SJCRH30 (cell line): Measurements from ENCODE around the gene PITPNM3. TPM values are rescaled to one million over a fixed set of nuclear protein-coding genes. Genes with fewer than 3 reads are reported as not detected.
A peak's percentile ranks its signal among the peaks of the same experiment; 100 is the strongest.
"Not testable (repeated sequence)": the region's sequence is repeated elsewhere in the genome, so short reads cannot be mapped to it uniquely, and the experiment has no call there.

ENCODE experiments used
- DNase-seq, 2 experiments: peaks; one replicate each; pipeline ENCODE4 v3.0.0-alpha.2; 2015 to 2020
- H3K27ac ChIP-seq: fragments of 250-450 bp; sonication (Bioruptor Pico); 2 replicates; pipeline ENCODE4 v1.5.1; 2020; ENCODE audit warnings: mild to moderate bottlenecking, moderate library complexity
- H3K27me3 ChIP-seq: fragments of 250-450 bp; sonication (Bioruptor Pico); 2 replicates; pipeline ENCODE4 v1.5.1; 2020; ENCODE audit warnings: mild to moderate bottlenecking, moderate library complexity
- H3K36me3 ChIP-seq: fragments of 250-450 bp; sonication (Bioruptor Pico); 2 replicates; pipeline ENCODE4 v1.5.1; 2020; ENCODE audit warnings: mild to moderate bottlenecking, moderate library complexity
- H3K4me1 ChIP-seq: fragments of 250-450 bp; sonication (Bioruptor Pico); 2 replicates; pipeline ENCODE4 v1.5.1; 2020; ENCODE audit warnings: mild to moderate bottlenecking, moderate library complexity
- H3K4me3 ChIP-seq: fragments of 250-450 bp; sonication (Bioruptor Pico); 2 replicates; pipeline ENCODE4 v1.5.1; 2020; ENCODE audit warnings: mild to moderate bottlenecking, moderate library complexity
- H3K9me3 ChIP-seq: fragments of 250-450 bp; sonication (Bioruptor Pico); replicated peaks from 2 replicates; pipeline ENCODE4 v1.5.1; 2020; ENCODE audit warnings: mild to moderate bottlenecking, moderate library complexity
- total RNA-seq: library from RNA; depleted of rRNA; stranded (reverse); fragments of >200 nt; shearing (Covaris generic); gene quantifications from 2 replicates; pipeline ENCODE4 v1.2.3, GENCODE V29; 2014

Gene PITPNM3
- total RNA-seq, 1 experiment from 2014 or later: 39.2 TPM

DNA sequence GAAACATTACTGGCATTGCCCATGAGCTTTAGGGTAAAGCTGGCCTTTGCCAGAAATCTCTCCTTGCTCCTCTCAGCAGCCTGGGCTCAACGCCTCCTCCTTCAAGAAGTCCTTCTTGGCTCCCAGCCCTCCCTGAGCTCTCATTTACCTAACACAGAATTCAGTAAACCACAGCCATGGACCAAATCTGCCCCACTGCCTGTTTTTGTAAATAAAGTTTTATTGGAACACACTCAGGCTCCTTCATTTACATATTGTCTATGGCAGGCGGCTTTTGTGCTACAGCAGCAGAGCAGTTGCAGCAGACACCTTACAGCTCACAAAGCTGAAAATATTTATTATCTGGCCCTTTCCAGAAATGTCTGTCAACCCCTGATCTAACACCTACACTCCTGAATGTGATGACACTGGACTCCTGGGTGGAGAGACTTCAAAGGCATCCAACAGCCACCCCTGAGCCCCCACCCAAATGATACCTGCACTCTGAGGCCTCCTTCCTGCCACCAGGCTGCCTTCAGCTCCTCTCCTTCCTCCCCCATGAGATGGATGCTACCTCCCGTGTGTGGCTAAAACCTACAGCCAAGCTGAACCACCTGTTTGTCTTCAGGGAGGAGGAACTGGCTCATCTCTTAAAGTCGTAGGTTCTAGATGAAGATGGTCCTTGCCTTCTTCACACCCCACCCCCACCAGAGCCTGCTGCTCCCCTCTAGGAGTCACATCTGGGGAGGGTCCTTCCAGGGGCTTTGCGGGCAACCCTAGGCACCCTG, 70.5 kb downstream of the PITPNM3 start:
- DNase-seq: no peak

DNA sequence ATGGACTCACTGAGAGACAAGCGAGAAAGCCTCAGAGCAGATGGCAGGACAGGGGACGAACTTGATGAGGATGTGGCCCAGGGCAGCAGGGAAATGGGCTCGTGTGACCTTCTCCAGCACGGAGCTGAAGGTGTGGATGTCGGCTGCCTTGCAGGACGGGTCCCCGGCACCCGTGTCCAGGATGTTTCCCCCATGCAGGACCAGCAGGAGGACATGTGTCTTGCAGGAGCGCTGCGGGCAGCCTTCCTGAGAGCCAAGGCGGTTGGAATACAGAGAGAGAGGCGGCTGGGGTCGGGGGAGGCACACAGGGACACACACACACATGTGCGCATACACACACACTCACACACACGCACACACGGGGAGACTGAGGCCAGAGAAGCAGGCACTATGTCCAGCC, 72.8 kb downstream of the PITPNM3 start:
- Histone ChIP-seq H3K27ac (no peak overlapping the region), H3K27me3 (no peaks in the 10 kb centered on the region), H3K36me3 (no peaks in the 10 kb centered on the region), H3K9me3 (no peaks in the 10 kb centered on the region), H3K4me1 (no peaks in the 10 kb centered on the region), H3K4me3 (no peak overlapping the region)
- no peak for DNase-seq

More for the DNA sequence above, 70.5 kb downstream of the PITPNM3 start:
- H3K36me3 ChIP-seq: no peaks in the 10 kb centered on the region
- no peaks in the 10 kb centered on the region for H3K9me3 ChIP-seq
- H3K27ac ChIP-seq: no peak overlapping the region
- H3K4me1 ChIP-seq: no peaks in the 10 kb centered on the region
- no peaks in the 10 kb centered on the region for H3K27me3 ChIP-seq
- H3K4me3 ChIP-seq: no peak overlapping the region

DNA sequence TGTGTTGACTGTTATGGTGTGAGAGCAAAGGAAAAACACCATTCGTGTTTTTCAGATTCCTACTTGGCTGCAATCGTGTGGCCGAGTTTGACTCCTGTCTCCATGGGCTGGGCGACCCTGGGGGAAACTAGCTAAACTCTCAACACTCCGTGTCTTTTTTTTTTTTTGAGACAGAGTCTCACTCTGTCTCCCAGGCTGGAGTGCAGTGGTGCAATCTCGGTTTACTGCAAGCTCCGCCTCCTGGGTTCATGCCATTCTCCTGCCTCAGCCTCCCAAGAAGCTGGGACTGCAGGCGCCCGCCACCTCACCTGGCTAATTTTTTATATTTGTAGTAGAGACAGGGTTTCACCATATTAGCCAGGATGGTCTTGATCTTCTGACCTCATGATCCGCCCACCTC, 73.6 kb downstream of the PITPNM3 start:
- H3K36me3 ChIP-seq, H3K4me3 ChIP-seq, H3K27ac ChIP-seq, H3K4me1 ChIP-seq, H3K9me3 ChIP-seq, H3K27me3 ChIP-seq, DNase-seq: not testable (repeated sequence)

DNA sequence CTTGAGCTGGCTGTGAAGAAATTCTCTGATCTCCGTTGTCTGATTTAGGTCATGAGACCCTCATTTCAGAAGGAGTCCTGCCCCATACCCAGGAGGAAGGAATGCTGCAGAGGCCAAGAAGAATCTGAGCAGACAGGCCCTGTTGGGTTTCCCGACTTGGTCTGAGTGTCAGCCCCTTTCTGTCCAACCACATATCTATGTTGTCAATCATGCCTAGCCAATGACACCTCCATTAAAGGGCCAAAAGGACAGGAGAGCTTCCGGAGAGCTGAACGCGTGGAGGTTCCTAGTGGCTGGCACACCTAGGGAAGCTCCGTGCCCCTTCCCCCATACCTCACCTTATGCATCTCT, 74.3 kb downstream of the PITPNM3 start:
- no peak overlapping the region for H3K4me3 ChIP-seq

DNA sequence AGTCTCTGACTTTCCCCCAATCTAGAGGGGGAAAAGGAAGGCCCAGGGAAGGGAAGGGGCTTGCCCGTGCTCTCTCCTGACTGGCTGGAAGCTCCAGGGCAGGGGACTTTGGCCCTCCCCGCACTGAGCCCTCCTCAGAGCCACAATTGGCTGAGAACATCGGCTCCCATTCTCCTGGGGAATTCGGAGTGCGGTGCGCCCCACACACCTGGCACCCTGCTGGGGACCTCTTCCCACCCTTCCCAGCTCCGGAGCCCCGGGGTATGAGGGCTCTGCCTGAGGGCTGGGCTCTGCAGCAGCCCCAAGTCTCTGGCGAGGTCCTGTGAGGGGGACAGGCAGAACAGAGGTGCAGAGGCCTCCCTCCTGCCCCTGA, 76.1 kb downstream of the PITPNM3 start:
- Histone ChIP-seq H3K27me3 (no peaks in the 10 kb centered on the region), H3K36me3 (no peaks in the 10 kb centered on the region), H3K27ac (no peak overlapping the region), H3K9me3 (no peaks in the 10 kb centered on the region), H3K4me1 (no peaks in the 10 kb centered on the region), H3K4me3 (no peak overlapping the region)
- DNase-seq: no peak

More for the DNA sequence above, 74.3 kb downstream of the PITPNM3 start:
- DNase-seq: no peak
- no peaks in the 10 kb centered on the region for H3K4me1 ChIP-seq
- H3K9me3 ChIP-seq: no peaks in the 10 kb centered on the region
- no peaks in the 10 kb centered on the region for H3K36me3 ChIP-seq
- H3K27ac ChIP-seq: no peak overlapping the region
- no peaks in the 10 kb centered on the region for H3K27me3 ChIP-seq

DNA sequence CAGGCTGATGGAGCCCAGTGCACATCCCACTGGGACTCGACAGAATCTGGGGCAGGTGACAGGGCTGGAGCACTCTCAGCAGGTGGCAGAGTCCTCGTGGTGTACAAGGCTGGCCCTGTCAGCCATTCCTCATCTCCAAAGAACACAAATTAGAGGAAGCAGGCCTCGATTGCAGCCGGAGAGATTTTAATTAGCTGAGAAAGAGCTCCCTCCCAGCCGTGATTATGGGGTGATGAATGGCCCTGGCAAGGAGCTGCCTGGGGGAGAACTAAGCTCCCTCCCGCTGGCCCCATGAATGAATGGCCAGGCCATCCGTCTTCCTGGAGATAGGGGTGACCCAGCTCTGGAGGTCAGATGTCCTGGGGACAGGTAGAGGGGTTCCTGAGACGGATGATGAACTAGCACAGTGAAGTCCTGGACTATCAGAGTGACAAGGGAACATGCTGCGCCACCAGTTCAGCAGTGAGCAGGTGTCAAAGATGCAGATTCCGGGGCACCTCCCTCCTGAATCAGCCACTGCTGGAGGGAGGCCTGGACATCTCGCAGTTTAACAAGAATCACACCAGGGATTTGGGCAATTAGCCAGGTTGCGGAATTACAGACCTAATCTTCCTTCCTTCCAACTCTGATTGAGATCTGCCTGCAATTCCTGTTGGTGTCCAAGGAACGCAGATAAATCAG, 76.6 kb downstream of the PITPNM3 start:
- Histone ChIP-seq H3K36me3 (no peaks in the 10 kb centered on the region), H3K27ac (no peak overlapping the region), H3K27me3 (no peaks in the 10 kb centered on the region), H3K4me1 (no peaks in the 10 kb centered on the region), H3K4me3 (no peak overlapping the region), H3K9me3 (no peaks in the 10 kb centered on the region)
- DNase-seq: no peak

DNA sequence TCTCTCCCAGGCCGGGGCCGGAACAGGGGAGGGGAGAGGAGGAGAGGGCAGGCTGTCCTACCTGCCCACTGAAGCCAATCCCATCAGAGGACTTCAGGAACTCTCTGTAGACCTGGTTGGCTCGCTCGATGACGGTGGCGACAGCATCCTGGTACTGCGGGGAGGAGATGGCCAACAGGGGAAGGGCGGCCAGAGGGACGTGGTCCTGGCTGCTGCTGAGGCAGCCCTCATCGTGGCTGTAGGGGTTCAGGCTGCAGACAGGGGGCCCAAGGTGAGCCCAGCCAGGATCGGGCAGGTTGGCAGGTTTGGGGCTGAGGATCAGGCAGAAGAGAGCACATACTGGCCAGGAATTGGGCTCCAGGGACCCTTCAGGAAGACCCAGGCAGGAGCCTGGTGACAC, 77.9 kb downstream of the PITPNM3 start:
- H3K9me3 ChIP-seq: no peaks in the 10 kb centered on the region
- no peaks in the 10 kb centered on the region for H3K36me3 ChIP-seq
- H3K27ac ChIP-seq: no peak overlapping the region
- H3K27me3 ChIP-seq: no peaks in the 10 kb centered on the region
- 0 out of 2 replicates have a peak, but pooled peaks cover under 1% of the 10 kb centered on the region for H3K4me1 ChIP-seq
- DNase-seq: no peak
- H3K4me3 ChIP-seq: no peak overlapping the region

DNA sequence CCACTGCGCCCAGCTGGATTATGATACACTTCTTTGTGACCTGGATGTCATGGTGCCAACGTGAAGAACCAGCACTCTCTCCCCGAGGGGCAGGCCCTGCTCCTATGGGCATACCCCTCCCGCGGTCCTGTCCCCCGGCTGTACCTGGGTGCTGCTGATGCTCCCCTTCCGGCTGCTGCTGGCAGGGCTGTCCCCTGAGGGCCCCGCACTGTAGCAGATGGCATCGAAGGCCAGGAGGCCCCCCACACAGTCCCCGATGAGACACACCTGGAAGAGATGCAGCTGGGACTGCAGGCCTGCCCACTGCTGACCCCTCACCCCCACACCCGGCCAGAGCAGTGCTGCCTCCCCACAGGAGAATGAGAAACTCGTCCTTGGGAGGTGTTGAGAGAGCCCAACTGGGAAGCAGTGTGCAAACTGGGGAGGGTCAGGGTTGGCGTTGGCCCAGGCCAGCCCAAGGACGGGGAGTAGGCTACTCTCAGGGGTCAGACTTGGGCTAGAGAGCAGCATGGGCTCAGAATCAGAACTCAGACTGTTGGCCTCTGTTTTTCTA, 78.4 kb downstream of the PITPNM3 start:
- H3K9me3 ChIP-seq: no peaks in the 10 kb centered on the region
- H3K27ac ChIP-seq: no peak overlapping the region
- H3K4me1 ChIP-seq: peaks cover 4% of the 10 kb centered on the region
- no peaks in the 10 kb centered on the region for H3K27me3 ChIP-seq
- no peaks in the 10 kb centered on the region for H3K36me3 ChIP-seq
- no peak for DNase-seq
- H3K4me3 ChIP-seq: no peak overlapping the region

DNA sequence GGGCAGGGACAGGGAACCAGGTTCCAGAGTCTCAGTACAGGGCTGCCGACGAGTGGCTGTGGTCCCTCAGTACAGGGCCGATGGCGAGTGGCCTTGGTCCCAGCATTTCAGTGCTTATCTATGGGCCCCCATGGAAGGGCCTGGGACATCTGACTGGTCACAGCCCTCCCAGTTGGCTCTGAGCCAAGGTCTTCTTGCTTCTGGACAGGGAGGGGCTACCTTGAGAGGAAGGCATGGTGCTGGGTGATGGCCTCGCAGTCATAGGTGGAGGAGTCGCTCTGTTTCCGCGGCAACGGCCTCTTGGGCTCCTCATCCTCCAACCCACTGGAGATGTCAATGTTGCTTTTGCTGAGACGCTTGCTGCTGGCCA, 79.6 kb downstream of the PITPNM3 start:
- Histone ChIP-seq H3K36me3 (no peaks in the 10 kb centered on the region), H3K9me3 (no peaks in the 10 kb centered on the region), H3K27ac (no peak overlapping the region), H3K27me3 (no peaks in the 10 kb centered on the region), H3K4me1 (peaks cover 16% of the 10 kb centered on the region), H3K4me3 (no peak overlapping the region)
- DNase-seq: no peak

DNA sequence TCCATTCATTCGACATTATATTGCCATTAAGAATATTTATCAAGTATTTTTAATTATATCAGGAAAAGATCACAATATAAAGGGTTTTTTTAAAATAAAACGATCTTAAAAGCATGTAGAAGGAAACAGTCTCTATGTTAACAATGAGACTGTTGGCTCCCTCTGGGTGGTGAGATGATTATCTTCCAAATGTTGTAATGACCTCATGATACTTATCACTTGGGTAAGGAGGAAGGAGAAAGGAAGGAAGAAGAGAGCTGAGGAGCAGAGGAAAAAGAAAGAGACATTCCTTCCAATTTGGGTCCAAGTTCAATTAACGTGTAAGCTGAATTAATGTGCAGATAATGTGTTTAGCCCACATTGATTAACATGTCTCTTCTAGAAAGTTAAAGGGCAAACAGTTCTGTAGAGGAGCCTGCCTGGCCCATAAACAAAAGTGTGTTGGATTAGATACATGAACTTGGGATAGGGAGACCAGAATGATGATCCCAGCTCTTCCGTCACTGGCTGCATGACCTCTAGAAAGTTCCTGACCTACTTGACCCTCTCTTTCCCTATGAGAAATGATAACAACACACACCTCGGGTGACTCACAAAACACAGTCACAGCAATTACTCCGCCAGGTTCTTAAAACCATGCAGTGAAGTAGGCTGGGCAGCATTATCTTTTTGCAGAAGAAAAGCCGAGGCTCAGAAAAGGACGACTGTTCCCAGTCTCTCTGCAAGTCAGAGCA, 80.1 kb downstream of the PITPNM3 start:
- no peaks in the 10 kb centered on the region for H3K27me3 ChIP-seq
- DNase-seq: no peak
- no peak overlapping the region for H3K27ac ChIP-seq

DNA sequence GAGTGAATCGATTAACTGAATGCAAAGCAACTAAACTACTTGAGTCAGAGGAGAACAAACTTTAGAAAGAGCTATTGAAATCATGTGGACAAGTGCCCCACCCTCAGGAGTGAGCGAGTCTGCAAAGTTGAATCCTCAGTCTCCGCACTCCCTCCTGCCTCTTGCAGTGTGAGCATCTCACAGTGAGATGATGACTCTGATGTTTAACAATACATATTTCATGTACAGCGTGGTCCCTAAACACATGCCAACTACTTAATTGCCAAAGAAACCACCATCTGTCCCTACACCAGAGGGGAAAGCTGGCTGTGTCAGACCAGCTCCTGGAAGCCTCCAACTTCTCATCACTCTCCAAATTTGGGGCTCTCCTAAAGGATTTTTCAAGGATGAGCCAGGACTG, 80.9 kb downstream of the PITPNM3 start:
- peaks cover 22% of the 10 kb centered on the region for H3K4me1 ChIP-seq
- H3K9me3 ChIP-seq: no peaks in the 10 kb centered on the region
- DNase-seq: no peak
- no peak overlapping the region for H3K27ac ChIP-seq
- H3K4me3 ChIP-seq: no peak overlapping the region
- no peaks in the 10 kb centered on the region for H3K27me3 ChIP-seq
- H3K36me3 ChIP-seq: no peaks in the 10 kb centered on the region

More for the DNA sequence above, 80.1 kb downstream of the PITPNM3 start:
- Histone ChIP-seq H3K4me3 (no peak overlapping the region), H3K4me1 (peaks cover 18% of the 10 kb centered on the region), H3K9me3 (no peaks in the 10 kb centered on the region), H3K36me3 (no peaks in the 10 kb centered on the region)

DNA sequence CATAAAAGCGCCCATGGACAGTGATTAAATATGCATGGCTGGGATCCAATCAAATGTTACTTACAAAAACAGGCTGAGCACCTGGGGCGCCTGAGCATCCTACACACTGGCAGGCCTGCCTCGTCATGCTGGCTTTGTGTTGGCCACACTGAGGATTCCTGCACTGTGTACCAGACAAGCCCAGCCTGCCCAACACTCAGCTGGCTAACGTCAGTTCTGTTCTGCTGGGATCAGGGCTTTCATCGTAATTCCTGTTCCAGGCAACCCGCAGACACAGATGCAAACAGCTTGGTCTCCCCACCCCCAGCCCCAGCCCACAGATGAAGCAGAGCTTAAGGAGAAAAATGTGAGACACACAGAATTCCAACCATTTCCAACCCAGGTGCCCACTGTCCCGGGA, 81.4 kb downstream of the PITPNM3 start:
- Histone ChIP-seq H3K27ac (no peak overlapping the region), H3K27me3 (no peaks in the 10 kb centered on the region), H3K36me3 (no peaks in the 10 kb centered on the region), H3K9me3 (no peaks in the 10 kb centered on the region), H3K4me3 (no peak overlapping the region), H3K4me1 (peaks cover 22% of the 10 kb centered on the region)
- no peak for DNase-seq

DNA sequence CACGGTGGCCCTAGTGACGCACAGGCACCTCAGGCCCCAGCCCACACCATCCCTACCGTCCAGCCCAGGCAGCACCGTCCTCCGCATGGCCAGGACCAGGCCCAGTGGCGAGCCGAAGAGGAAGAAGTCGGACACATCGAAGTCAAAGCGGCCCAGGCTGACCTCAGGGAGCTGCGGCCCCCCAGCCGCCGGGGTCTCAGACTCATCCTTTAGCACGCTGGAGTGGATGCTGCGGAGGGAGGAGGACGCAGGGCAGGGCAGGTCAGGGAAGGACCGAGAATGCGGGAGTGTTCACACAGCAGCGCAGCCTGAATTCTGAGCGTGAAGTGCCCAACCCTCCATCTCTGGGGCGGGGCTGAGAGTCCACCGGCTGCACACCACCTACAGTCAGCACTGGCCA, 82.0 kb downstream of the PITPNM3 start:
- no peaks in the 10 kb centered on the region; the same call in 1 of the 2 replicates for H3K36me3 ChIP-seq
- DNase-seq: no peak
- peaks cover 22% of the 10 kb centered on the region for H3K4me1 ChIP-seq
- no peak overlapping the region for H3K27ac ChIP-seq
- no peak overlapping the region for H3K4me3 ChIP-seq
- H3K9me3 ChIP-seq: no peaks in the 10 kb centered on the region
- no peaks in the 10 kb centered on the region for H3K27me3 ChIP-seq

DNA sequence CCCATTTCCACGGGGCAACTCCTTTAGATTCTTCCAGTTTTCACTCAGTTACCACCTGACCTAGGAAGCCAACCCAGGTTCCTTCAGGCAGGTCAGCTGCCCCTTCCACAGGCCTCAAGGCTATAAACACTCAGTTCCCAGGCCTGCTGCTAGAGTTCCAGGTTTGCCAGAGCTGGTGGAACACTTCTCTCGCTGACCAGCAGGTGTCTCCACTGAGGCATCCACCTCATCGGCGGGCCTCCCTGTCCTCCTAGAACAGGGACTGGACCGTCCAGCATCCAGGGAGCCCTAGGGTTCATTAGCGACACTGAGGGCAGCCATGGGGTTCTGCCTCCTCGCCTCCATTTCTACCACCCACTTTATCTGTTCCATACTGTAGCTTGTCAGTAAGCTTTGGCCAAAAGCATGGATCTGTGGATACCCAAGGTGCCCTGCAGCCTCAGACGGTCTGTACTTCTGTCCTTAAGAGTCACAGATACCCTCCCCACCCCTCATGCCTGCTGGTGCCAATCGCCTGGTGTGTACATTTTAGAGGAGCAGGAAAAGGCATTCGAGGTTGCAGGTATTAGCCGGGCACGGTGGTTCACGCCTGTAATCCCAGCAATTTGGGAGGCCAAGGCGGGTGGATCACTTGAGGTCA, 83.1 kb downstream of the PITPNM3 start:
- Histone ChIP-seq H3K36me3 (no peaks in the 10 kb centered on the region; the same call in 1 of the 2 replicates), H3K9me3 (no peaks in the 10 kb centered on the region), H3K27ac (peak overlapping the region; percentile 39), H3K27me3 (no peaks in the 10 kb centered on the region), H3K4me1 (peaks cover 22% of the 10 kb centered on the region), H3K4me3 (no peak overlapping the region)
- peak; percentile 68 to 80 for DNase-seq
